HS-5 (cell line): Measurements from ENCODE around the gene GPR37.

Experiments
- DNase-seq: peaks from one replicate; pipeline ENCODE4 v3.0.0-alpha.2; 2012; ENCODE audit warnings: low read depth

GPR37 gene

DNA sequence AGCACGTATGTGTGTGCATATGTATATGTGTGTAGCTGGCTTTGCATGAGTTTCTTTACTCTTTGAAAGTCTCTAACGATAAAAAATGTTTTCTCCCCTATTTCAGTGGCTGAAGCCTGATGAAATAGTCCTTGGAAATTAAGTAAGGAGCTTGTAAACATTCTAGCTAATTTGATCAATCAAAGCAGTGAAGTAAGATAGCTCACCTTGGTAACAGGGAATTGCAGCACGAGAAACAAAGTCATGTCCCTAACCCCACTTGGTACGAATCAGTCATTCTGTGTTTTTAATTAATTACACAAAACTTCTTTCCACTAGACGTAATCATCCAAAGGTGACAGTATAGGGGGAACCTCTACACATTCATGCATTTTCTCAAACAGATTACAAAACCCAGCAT lies 41.5 kb downstream of the GPR37 start:
- no peak for DNase-seq

DNA sequence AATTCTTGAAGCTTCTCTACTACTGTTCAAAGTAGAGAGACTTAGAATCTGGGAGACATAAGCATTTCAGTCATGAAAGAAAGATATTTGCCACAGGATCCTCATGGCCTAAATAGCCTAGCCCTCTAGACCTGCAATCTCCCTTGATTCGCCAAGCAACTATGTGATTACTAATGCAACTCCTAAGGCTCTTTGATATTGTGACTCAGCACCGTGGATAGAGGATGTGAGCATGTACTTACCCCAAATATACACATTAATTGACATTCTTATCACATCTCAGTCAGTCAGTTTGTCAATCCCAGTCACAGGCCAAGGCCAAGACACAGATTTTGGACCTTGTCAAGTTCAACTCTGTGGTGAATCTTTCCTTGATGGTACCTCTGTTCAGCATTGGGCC lies 42.6 kb downstream of the GPR37 start:
- DNase-seq = peak; percentile 68

DNA sequence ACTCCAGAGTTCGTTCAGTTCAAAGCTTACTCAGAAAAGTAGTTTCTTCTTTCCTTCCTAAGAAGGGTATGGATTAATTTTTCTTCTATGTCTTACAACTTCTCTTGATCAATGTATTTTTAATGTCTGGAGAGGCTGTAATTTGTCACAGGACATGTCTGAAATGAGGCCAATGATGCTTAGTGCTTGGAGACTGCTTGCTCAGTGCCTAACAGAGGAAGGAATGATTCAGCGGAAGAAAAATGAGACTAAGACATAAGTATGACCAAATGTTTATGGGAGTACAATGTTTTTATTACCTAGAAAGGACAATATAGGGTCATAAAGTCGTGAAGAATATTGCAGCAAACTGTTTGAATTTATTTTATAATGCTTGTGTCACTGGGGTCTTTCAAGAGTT lies 43.3 kb downstream of the GPR37 start:
- DNase-seq = no peak

DNA sequence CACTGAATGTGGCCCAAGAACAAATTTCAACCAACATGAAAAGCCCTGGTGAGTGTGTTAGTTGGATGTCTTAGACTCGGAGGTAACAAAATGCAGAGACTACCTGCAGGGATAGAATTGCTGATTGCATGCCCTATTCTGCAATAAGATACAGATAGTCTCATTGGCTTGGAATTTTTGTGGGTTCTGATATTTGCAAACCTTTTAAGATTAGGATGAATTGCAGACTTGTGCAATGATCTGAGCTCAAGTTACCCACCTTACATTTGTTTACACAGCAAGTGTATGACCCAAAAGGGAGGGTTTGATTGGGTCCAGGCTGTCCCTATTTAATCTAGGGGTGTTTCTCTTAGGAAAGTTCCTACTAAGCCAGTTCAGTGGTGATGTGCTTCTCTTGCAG lies 45.4 kb downstream of the GPR37 start:
- no peak for DNase-seq

DNA sequence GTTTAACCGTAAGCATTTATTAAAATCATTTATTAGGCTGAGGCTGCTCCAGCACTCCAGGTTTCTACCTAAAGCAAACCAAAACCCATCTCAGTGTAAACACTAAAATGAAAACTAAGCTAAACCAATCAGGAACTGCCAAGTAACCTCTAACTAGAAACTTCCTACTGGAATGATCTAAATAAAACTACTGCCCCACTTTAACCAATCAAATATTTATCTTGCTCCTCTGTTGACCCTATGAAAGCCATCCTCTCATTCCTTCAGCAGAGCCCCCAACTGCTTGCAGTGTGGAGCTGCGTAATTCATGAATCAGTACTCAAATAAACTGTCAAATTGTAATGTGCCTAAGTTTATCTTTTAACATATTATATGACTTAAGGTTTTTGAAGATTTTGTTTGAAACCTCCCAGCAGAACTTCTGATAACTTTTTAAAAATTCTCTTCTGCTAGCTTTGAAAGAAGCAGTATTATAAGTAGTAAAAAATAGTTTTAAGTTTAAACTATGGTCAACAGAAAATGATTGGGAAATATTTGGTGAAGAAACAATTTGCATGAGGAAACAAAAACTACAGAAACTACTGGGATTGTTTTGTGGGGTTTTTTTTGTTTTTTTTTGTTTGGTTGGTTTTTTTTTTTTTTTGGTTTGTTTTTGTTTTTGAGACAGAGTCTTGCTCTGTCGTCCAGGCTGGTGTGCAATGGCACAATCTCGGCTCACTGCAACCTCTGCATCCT lies 47.4 kb downstream of the GPR37 start:
- no peak for DNase-seq

DNA sequence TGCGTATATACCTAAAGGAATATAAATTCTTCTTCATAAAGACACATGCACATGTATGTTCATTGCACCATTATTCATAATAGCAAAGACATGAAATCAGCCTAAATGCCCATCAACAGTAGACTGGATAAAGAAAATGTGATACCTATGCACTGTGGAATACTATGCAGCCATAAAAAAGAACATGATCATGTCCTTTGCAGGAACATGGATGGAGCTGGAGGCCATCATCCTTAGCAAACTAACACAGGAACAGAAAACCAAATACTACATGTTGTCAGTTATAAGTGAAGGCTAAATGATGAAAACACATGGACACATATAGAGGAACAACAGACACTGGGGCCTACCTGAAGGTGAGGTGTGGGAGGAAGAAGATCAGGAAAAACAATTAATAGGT lies 48.7 kb downstream of the GPR37 start:
- DNase-seq = no peak

DNA sequence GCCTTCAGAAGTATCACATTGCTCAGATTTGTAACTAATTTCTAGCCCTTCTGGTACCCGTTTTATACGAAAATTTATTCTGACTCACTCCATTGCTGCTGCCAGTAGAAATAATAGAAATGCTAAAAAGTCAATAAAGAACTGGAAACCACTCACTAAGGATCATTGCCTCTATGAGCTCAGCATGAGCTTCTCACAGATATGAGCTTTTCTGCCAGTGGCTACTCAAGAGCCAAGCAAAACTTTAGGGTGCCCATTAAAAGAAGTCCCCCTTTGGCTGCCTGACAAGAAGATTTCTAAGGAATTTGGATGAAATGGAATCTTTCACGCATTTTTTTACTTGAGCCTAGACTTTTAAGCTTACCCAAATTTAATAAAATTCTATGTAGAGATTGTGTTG lies 52.5 kb downstream of the GPR37 start:
- DNase-seq = no peak

DNA sequence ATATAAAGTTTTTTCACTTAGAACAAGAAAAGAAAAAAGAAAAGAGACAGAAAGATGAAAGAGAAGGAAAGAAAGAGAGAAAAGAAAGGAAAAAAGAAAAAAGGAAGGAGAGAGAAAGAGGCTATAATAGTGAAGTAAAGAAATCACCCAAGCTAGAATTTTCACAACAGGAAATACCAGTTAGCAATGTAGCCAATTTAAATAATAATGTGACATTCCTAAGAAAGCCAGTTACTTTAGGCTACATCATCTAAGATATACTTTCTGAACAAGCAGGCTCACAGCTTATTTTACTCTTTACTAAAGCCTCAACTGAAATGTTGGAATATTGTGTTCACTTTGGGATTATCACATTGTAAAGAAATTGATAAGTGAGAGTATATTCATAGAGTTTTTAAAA lies 53.6 kb downstream of the GPR37 start:
- DNase-seq = no peak

DNA sequence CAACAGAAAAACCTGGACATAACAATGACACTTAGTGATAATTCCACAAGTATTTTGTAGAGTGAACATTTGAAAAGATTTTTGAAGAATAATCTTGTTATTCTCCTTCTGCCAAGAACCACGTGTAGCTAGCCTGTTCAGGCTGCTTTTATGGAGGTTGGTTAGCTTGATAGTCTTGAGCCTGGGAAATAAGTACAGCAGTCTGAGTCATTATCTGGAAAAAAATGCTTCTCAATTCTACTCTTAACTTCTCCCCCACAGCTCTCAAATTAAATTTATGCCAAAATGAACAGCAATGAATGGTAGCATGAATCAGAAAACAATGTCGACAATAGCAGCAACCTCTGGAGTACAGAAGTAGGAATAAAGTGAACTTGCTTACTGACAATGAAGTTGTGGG lies 63.2 kb downstream of the GPR37 start:
- no peak for DNase-seq

DNA sequence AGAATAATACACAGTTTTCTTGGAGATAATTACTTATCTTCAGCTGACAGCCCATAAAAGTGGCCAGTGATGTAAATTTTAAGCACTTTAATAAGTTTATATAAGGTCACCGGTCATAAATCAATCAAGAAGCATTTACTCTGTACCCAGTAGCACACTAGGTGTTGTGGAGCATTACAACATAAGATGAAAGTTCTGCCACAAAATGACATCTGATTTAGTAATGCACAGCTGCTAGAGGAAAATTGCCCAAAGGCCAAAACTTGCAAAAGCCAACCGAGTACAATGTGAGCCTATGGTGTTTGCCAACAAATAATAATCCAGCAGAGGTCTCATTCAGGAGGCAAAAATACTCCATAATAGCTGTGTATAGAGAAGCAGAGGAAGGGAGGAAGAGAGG lies 63.6 kb downstream of the GPR37 start:
- DNase-seq = no peak

DNA sequence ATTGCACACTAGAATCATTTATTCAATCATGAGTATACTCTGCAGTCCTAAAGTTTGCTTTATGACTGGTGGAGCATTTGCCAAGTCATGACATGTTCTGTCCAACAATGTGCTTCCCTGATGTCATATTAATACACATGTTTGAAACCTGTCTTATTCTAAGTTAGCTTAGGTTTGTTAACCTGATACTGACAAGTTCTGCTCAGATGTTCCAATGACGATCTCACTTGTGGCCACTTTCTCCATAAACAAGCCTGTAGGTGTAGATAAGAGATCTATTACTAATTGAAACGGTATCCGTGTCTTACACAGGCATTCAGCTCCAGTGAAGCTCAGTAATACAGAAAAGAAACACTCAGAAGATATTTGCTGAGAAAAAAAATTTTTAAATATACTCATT lies 64.9 kb downstream of the GPR37 start:
- no peak for DNase-seq

DNA sequence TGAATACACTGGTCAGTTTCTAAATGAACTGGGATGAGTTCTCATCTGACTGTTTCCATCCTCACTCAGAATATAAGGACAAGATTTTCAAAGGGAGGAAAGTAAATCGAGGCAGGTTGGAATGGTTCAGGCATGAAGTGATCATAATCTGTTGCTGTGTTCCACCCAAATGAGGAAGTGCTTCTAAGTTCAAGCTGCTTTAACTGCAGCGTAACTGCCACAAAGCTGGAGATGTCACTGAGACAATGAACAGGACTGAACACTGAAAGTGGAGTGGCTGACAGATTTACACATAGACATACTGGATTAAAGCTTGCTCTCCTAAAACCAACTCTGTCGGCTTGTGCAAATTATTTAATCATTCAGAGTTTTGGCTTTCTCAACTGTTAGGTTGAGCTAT lies 66.6 kb downstream of the GPR37 start:
- no peak for DNase-seq

DNA sequence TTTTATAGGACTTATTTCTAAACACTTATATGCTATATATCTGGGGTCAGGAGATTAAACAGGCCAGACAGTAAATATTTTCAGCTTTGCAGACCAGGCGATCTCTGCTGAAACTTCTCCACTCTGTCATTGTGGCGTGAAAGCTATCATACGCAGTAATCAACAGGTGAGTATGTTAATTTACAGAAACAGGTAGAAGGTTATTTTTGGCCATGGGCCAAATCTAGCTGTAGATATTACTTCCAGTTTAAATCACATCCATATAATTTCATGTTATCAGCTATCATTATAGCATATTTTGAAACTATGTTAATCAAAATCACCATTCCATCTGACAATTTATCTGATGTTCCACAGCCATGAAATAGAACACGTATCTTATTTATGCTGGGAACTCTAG lies 67.8 kb downstream of the GPR37 start:
- no peak for DNase-seq
